Choroid plexus epithelial cell (primary cell): ENCODE results near the gene PCDHGA12.
A peak's percentile ranks its signal among the peaks of the same experiment; 100 is the strongest.
"Not testable (repeated sequence)": the region's sequence is repeated elsewhere in the genome, so short reads cannot be mapped to it uniquely, and the experiment has no call there.

Experiments
- DNase-seq: peaks from one replicate; pipeline ENCODE4 v3.0.0-alpha.2; 2010; ENCODE audit warnings: low read depth
- H3K4me3 ChIP-seq: 2 replicates; pipeline ENCODE4 v1.5.1; 2011; ENCODE audit warnings: low read depth, mild to moderate bottlenecking, control low read depth, low read length, moderate library complexity
- CTCF ChIP-seq: conservative IDR thresholded peaks from 2 replicates; pipeline ENCODE4 v1.5.1; 2011; ENCODE audit warnings: low read depth, mild to moderate bottlenecking, control low read depth, inconsistent platforms, low read length, moderate library complexity

Gene PCDHGA12

GRCh38 chr5:141421489-141421855 lies 8.8 kb upstream of the PCDHGA12 start:
- TF ChIP-seq CTCF: no peak
- H3K4me3 ChIP-seq: peak overlapping the region; percentile 55

GRCh38 chr5:141422742-141423291 lies 7.5 kb upstream of the PCDHGA12 start:
- no peak for TF ChIP-seq CTCF
- DNase-seq: no peak
- H3K4me3 ChIP-seq: no peak overlapping the region

More at GRCh38 chr5:141421489-141421855, 8.8 kb upstream of the PCDHGA12 start:
- no peak for DNase-seq

GRCh38 chr5:141427783-141428426 lies 2.4 kb upstream of the PCDHGA12 start:
- TF ChIP-seq CTCF: no peak
- no peak for DNase-seq
- H3K4me3 ChIP-seq: no peak overlapping the region

GRCh38 chr5:141431286-141431685 lies 979 bp downstream of the PCDHGA12 start:
- peak; percentile 5 for DNase-seq
- TF ChIP-seq CTCF: no peak
- H3K4me3 ChIP-seq: no peak overlapping the region

GRCh38 chr5:141432308-141432707 lies 2.0 kb downstream of the PCDHGA12 start:
- H3K4me3 ChIP-seq, DNase-seq: not testable (repeated sequence)

GRCh38 chr5:141432726-141433125 lies 2.4 kb downstream of the PCDHGA12 start:
- not testable (repeated sequence) for H3K4me3 ChIP-seq, DNase-seq

- no peak for DNase-seq
- no peak overlapping the region for H3K4me3 ChIP-seq
These were observed 3.7 kb downstream of the PCDHGA12 start for GRCh38 chr5:141434006-141434405.

More at GRCh38 chr5:141434006-141434405, 3.7 kb downstream of the PCDHGA12 start:
- no peak for TF ChIP-seq CTCF
